ENCODE results near the gene VAX1.

Gene VAX1

DNA sequence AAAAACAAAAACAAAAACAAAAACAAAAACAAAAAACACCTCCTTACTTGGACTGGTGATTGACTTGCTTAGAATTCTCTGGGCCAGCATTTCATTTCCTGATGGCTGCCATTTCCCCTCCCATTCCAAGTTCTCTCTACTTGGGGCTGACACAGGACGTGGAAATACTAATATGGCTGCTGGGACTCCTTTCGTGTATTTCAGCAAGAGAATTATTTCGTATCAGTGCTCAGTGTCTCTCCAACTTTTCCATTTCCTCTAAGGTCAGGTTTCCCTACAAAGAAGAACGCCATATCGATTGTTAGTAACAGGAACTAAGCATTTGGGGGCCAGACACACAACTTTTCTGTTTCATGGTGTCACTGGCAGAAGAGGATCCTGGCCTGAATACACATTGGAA, 22.5 kb upstream of the VAX1 start:
- no peak for TF ChIP-seq ZC3H10 (CRISPR knock-in tag; IDR thresholded peaks at IDR 0.05)
- TF ChIP-seq, protein P1, sequence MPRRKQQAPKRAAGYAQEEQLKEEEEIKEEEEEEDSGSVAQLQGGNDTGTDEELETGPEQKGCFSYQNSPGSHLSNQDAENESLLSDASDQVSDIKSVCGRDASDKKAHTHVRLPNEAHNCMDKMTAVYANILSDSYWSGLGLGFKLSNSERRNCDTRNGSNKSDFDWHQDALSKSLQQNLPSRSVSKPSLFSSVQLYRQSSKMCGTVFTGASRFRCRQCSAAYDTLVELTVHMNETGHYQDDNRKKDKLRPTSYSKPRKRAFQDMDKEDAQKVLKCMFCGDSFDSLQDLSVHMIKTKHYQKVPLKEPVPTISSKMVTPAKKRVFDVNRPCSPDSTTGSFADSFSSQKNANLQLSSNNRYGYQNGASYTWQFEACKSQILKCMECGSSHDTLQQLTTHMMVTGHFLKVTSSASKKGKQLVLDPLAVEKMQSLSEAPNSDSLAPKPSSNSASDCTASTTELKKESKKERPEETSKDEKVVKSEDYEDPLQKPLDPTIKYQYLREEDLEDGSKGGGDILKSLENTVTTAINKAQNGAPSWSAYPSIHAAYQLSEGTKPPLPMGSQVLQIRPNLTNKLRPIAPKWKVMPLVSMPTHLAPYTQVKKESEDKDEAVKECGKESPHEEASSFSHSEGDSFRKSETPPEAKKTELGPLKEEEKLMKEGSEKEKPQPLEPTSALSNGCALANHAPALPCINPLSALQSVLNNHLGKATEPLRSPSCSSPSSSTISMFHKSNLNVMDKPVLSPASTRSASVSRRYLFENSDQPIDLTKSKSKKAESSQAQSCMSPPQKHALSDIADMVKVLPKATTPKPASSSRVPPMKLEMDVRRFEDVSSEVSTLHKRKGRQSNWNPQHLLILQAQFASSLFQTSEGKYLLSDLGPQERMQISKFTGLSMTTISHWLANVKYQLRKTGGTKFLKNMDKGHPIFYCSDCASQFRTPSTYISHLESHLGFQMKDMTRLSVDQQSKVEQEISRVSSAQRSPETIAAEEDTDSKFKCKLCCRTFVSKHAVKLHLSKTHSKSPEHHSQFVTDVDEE (CRISPR knock-in tag; IDR thresholded peaks at IDR 0.05), result no peak
- TF ChIP-seq ARNTL (CRISPR knock-in tag; IDR thresholded peaks at IDR 0.05; ENCODE audit: borderline replicate concordance, low read depth), result no peak
- TF ChIP-seq ESRRG (CRISPR knock-in tag; IDR thresholded peaks at IDR 0.05), result no peak
- no peak for TF ChIP-seq ISL1 (CRISPR knock-in tag; IDR thresholded peaks at IDR 0.05)
- no peak for TF ChIP-seq ZNF8 (CRISPR knock-in tag; IDR thresholded peaks at IDR 0.05)
- no peak for TF ChIP-seq ZFP30 (CRISPR knock-in tag; IDR thresholded peaks at IDR 0.05)
- no peak for TF ChIP-seq PPARA (CRISPR knock-in tag; IDR thresholded peaks at IDR 0.05; ENCODE audit: borderline replicate concordance)
- TF ChIP-seq, protein P2, sequence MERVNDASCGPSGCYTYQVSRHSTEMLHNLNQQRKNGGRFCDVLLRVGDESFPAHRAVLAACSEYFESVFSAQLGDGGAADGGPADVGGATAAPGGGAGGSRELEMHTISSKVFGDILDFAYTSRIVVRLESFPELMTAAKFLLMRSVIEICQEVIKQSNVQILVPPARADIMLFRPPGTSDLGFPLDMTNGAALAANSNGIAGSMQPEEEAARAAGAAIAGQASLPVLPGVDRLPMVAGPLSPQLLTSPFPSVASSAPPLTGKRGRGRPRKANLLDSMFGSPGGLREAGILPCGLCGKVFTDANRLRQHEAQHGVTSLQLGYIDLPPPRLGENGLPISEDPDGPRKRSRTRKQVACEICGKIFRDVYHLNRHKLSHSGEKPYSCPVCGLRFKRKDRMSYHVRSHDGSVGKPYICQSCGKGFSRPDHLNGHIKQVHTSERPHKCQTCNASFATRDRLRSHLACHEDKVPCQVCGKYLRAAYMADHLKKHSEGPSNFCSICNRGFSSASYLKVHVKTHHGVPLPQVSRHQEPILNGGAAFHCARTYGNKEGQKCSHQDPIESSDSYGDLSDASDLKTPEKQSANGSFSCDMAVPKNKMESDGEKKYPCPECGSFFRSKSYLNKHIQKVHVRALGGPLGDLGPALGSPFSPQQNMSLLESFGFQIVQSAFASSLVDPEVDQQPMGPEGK (CRISPR knock-in tag; IDR thresholded peaks at IDR 0.05; ENCODE audit: borderline replicate concordance), result no peak
- ATAC-seq, result no peak

DNA sequence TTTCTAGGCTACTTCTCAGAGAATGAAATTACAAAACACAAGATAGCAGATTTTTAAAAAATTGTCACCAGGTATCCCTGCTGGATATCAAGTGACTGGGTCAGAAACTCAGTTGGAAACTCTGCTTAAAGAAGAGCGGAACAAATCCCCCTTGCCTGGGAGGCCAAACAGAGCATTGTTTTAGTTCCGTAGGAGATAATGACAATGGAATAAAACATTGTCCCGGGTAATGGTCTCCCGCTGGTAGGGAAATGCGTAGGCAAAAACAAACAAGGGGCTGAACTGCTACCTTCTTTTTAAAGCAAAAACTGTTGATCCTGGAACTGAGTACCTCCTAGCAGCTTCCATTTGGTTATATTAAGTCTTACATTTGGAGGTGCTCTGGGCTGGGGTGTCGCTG, 21.3 kb upstream of the VAX1 start:
- no peak for TF ChIP-seq GLIS3 (CRISPR knock-in tag; IDR thresholded peaks at IDR 0.05)
- no peak for TF ChIP-seq ZNF8 (CRISPR knock-in tag; IDR thresholded peaks at IDR 0.05)
- no peak for TF ChIP-seq ZC3H10 (CRISPR knock-in tag; IDR thresholded peaks at IDR 0.05)
- TF ChIP-seq, protein P1 (CRISPR knock-in tag; IDR thresholded peaks at IDR 0.05), result no peak
- TF ChIP-seq TOX (CRISPR knock-in tag; IDR thresholded peaks at IDR 0.05; ENCODE audit: borderline replicate concordance), result no peak
- no peak for TF ChIP-seq ZNF70 (CRISPR knock-in tag; IDR thresholded peaks at IDR 0.05)
- no peak for TF ChIP-seq ZFP30 (CRISPR knock-in tag; IDR thresholded peaks at IDR 0.05)
- no peak for TF ChIP-seq TCF4 (CRISPR knock-in tag; IDR thresholded peaks at IDR 0.05; ENCODE audit: borderline replicate concordance)
- TF ChIP-seq SNAI2 (CRISPR knock-in tag; IDR thresholded peaks at IDR 0.05), result no peak
- no peak for TF ChIP-seq OSR1 (CRISPR knock-in tag; IDR thresholded peaks at IDR 0.05)
- TF ChIP-seq ESRRG (CRISPR knock-in tag; IDR thresholded peaks at IDR 0.05), result no peak
- TF ChIP-seq, protein P3, sequence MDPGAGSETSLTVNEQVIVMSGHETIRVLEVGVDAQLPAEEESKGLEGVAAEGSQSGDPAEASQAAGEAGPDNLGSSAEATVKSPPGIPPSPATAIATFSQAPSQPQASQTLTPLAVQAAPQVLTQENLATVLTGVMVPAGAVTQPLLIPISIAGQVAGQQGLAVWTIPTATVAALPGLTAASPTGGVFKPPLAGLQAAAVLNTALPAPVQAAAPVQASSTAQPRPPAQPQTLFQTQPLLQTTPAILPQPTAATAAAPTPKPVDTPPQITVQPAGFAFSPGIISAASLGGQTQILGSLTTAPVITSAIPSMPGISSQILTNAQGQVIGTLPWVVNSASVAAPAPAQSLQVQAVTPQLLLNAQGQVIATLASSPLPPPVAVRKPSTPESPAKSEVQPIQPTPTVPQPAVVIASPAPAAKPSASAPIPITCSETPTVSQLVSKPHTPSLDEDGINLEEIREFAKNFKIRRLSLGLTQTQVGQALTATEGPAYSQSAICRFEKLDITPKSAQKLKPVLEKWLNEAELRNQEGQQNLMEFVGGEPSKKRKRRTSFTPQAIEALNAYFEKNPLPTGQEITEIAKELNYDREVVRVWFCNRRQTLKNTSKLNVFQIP (CRISPR knock-in tag; IDR thresholded peaks at IDR 0.05; ENCODE audit: borderline replicate concordance, low read depth), result no peak
- no peak for TF ChIP-seq PPARA (CRISPR knock-in tag; IDR thresholded peaks at IDR 0.05; ENCODE audit: borderline replicate concordance)
- no peak for TF ChIP-seq ARNTL (CRISPR knock-in tag; IDR thresholded peaks at IDR 0.05; ENCODE audit: borderline replicate concordance, low read depth)
- TF ChIP-seq RARB (CRISPR knock-in tag; IDR thresholded peaks at IDR 0.05), result no peak
- no peak for TF ChIP-seq ISL1 (CRISPR knock-in tag; IDR thresholded peaks at IDR 0.05)
- TF ChIP-seq, protein P2 (CRISPR knock-in tag; IDR thresholded peaks at IDR 0.05; ENCODE audit: borderline replicate concordance), result no peak
- ATAC-seq, result no peak

DNA sequence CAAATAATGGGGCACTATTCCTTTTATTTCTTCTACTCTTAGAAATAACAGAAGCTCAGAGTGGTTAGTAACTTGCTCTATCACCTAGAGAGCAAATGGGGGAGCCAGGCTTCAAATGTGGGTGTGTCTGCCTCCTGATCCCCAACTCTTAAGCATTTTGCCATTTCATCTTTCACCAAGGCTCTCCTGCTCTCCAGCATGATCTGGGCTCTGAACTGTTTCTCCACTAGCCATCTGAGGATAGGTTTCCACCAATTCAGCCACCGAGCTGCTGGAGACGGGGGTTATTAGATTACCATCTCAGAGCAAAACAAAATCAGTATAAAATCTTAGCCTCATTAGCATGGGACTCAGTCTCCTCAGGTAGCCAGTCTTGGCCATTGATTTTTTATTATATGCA, 20.2 kb upstream of the VAX1 start:
- ATAC-seq, result no peak
- TF ChIP-seq ISL1 (CRISPR knock-in tag; IDR thresholded peaks at IDR 0.05), result no peak
- TF ChIP-seq, protein P3 (CRISPR knock-in tag; IDR thresholded peaks at IDR 0.05; ENCODE audit: borderline replicate concordance, low read depth), result no peak
- TF ChIP-seq RARB (CRISPR knock-in tag; IDR thresholded peaks at IDR 0.05), result no peak
- no peak for TF ChIP-seq CSDC2 (CRISPR knock-in tag; IDR thresholded peaks at IDR 0.05)
- TF ChIP-seq ZNF70 (CRISPR knock-in tag; IDR thresholded peaks at IDR 0.05), result no peak
- TF ChIP-seq OSR1 (CRISPR knock-in tag; IDR thresholded peaks at IDR 0.05), result no peak
- TF ChIP-seq ZFP30 (CRISPR knock-in tag; IDR thresholded peaks at IDR 0.05), result no peak
- no peak for TF ChIP-seq ZNF565 (CRISPR knock-in tag; conservative IDR thresholded peaks at IDR 0.05; ENCODE audit: low read depth)
- TF ChIP-seq, protein P2 (CRISPR knock-in tag; IDR thresholded peaks at IDR 0.05; ENCODE audit: borderline replicate concordance), result no peak
- TF ChIP-seq TCF4 (CRISPR knock-in tag; IDR thresholded peaks at IDR 0.05; ENCODE audit: borderline replicate concordance), result no peak
